ENCODE data around the gene ACP7.

ACP7 gene

DNA sequence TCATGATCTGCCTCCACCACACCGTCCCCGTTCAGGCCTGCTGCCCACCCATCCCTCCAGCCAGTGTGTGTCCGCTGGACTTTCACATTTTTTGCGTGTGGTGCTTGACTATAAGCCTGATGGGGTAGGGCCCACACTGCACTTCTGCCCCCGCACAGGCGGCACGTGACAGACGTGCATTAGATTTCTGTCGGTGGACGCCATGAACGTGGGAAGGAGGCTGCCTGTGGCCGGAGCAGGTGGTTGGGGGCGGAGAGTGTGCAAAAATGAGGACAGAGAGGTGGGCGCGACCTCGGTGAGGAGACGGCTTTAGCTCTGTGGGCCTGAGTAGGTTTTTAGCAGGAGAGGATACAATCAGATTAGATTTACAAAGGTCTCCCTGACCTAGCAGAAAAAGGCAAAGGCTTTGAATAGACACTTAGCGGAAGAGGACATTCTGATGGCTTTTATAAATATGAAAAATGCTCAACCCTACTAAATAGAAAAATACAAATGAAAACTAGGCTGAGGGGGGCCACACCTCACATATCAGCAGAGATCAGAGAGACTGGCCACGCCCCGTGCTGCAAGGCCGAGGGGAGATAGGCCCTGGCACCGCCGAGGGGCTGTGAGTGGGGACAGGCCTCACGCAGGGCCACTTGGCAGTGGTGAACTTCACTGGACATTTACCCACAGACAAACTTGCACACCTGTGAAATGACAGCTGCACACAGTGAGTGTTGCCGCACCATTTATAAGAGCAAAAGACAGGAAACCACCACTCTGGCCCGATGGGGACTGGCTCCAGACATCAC lies 66.8 kb downstream of the ACP7 start:
- no peak for FAIRE-seq

DNA sequence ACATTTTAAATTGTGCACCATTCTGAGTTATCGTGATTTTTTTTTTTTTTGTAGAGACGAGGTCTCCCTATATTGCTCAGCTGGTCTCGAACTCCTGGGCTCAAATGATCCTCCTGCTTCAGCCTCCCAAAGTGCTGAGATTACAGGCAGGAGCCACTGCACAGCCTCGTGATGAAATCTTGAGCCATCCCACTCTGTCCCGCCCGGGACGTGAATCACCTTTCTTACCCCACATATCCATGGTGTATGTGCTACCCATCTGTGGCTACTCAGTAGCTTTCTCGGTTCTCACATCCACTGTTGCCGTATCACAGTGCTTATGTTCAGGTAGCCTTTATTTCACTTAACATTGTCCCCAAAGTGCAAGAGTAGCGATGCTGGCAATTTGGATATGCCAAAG lies 67.9 kb downstream of the ACP7 start:
- FAIRE-seq, result no peak

DNA sequence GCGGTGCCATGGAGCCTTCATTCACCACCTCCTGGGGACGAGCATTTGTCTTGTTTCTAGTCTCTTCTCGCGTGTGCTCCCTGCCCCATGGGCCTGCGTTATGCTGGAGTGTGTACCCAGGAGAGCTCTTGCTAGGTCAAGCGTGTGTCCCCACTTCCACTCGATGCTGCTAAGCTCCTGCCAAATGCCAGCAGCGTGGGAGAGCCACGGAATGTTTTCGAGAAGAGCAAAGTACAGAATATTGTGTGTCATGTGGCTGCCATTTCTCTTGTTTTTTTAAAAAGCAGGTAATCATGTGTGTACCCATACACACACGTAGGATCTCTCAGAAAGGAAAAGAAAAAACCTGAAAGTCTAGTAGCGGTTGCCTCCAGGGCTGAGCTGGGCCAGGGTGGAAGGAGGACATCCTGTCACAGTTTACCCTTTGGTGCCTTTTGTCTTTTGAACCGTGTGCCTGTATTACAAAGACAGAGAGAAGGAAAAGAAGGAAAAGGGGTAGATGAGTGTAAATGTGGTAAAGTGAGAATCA lies 70.0 kb downstream of the ACP7 start:
- no peak for FAIRE-seq

DNA sequence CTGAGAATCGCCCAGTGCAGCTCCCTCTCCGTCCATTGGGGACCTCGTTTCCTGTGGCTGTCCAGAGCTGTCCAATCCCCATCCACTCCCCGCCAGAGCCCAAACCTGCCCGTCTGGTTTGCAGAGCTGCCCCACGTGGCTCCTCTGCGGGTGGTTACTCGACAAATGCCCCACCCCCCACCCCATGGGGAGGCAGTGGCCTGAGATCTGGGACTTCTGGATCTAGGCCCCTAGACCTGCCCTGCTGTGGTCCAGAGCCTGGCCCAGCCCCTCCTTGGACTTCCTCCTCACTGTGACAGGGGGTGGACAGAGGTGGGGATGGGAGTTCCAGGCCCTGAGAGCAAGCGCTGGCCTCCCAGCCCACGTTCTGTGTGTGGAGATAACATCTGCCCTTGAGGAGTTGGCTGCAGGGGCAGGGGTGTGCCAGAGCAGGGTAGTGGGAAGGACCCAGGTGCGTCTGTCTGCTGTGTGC lies 70.5 kb downstream of the ACP7 start:
- no peak for FAIRE-seq

DNA sequence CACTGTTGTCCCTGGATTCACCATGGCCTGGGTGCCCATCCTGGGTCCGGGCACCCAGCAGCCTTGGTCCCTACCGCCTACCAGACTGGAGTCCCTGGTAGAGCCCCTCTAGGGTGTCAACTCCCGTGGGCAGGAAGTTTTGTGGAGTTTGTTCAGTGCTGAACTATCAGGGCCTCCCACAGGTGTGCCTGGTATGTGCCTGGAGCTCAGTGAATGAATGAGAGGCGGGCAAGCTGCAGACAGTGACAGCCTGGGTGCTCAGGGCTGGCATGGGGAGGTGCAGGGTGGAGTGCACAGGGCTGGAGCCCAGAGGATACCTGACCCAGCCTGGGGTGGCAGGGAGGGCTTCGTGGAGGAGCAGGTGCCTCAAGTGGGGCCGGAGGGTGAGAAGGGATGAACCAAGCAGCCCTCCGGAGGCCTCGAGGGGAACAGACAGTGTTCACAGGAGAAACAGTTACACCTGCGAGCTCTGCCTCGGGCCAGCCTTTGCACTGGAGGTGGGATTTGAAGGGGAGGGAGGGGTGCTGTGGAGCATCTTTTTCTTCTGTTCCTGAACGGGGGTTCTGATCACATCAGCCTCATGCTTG lies 71.0 kb downstream of the ACP7 start:
- FAIRE-seq, result no peak

DNA sequence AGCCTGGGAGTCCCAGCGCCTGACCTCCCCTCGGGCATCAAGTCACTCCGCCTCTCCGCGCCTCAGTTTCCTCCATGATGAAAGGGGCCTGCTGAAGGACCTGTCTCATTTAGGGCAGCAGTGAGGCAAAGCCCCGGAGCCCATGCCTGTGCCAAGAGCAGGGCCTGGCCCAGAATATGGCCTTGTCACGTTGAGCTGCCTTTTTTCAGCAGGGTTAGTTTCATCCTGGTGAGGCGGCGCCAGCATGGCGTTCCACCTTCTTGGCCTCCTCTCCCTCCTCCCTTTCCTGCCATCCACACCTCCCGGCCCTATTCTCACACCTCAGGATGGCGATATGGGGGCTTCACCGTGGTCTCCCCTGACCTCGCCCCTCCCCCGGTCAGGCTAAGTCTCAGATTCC lies 71.6 kb downstream of the ACP7 start:
- FAIRE-seq, result no peak

DNA sequence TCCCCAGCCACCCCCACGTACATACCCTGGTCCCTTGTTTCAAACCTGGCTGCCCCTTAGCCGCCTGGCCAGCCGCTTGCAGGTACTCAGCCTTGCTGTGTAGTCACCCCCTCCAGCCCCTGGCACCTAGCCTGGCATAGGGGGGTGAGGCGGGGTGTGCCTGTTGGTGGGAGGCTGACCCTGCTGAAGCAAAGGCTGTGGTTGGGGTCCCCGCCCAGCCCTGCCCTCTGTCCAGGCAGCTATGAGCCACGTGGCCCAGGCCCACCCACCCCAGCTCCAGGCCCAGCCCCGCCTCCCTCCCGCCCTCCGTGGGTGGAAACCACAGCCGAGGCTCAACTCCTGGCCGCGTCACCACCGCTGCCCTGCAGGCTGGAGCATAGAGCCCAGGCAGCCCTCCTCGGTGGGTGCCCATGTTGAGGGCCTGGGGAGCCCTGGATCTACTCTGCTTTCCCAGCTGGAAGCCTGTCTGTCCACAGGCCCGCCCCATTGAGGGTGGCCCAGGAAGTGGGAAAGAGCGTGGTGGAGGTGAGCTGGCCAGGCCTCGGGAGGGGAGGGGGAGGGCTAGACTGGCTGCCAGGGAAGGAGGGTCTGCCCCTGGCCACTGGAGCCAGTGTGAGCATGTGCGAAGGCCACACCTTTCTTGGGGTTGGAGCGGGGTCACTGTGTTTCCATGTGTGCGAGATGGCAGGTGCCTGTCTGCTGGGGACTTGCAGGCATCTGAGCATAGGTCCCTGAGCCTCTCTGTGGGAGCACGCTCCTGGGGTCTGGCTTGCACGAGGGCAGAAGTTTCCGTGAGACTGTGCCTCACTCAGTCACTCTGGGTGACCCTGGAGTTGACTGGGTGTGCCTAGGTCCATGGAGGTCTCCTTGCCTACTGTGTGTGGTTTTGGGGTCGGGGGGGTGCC lies 72.4 kb downstream of the ACP7 start:
- no peak for FAIRE-seq

DNA sequence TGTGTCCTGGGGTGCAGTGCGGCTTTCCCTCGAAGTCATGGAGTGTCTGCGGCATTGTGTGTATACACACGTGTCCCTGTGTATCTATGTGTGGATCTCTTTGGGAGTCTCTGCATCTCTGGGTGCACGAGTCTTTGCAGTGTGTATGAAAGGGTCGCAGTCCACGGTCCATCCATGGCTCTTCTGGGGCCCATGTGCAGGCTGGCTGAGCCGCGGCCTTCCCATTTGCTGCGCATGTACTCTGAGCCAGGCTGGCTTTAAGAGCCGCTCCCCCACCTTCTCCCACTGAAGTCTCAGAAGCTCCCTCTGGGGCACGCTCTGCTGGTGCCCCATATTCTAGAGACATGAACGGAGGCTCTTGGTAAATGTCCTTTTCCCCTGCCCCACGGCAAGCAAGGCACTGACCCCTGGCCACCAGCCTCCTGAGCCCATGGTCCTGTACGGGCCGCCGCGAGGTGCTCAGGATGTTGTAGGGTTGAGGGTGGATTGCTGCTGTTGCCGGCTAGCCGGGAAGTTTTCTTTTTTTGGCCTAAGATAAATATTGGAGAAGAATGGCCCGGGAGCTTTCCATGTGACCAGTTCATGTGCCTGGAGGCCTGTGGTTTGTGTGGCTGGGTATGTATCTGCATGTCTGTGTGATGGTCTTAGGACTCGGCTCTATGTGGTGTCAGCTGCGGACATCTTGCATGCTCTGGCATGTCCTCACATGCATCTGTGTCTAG lies 73.3 kb downstream of the ACP7 start:
- no peak for FAIRE-seq

DNA sequence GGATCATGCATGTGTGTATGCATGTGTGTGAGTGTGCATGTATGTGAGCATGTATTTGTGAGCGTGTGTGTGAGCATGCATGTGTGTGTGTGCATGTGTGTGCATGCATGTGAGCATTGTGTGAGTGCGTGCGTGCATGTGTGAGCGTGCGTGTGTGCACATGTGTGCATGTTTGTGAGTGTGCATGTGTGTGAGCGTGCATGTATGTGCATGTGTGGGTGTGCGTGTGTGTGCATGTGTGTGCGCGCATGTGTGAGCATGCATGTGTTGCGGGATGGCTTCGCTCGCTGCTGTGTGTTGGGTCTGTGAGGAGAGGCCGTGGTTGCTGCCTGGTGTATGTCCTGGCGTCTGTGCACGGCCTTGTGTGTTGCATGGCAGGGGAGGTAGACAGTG lies 73.8 kb downstream of the ACP7 start:
- FAIRE-seq, result no peak

DNA sequence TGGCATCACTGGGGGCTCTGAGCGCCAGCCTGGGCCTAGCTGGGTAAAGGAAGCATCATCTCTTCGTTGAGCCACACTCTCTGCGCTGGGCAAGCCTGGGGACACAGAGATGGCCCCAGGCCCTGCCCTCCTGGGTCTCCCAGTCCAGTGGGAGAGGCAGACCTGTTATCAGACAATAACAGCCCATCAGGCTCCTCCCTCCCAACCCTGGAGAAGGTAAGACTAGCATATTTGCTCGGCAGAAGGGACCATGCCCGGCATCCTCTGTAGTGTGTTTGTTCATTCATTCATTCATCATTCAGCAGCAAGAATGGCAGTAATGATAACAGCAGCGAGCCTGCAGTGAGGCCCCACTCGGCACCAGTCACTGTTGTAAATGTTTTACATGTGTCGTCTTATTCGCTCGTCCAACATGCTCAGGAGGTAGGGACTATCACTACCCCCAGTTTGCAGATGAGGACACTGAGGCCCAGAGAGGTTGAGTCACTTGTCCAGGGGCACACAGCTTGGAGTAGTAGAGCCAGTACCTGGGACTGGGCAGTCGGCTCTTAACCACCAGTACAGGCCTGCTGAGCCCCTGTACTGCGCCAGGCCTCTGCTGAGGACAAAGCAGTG lies 74.6 kb downstream of the ACP7 start:
- no peak for FAIRE-seq

DNA sequence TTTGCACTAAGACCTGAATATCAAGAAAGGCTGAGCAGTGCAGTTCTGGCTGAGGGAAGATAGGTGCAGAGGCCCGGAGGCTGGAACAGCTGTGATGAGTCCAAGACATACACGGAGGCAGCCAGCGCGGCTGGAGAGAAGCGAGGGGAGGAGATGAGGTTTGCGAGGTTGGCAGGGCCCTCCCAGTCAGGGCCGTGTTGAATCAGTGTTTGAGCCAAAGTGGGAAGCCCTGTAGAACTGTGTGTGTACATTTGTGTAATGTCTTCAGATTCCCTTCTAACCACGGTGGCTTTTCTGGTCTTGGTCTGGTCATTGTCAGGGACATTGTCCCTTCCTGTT lies 76.3 kb downstream of the ACP7 start:
- no peak for FAIRE-seq

All from islet of Langerhans (tissue), 1 donor.